HUDEP-2 (cell line): ENCODE measurements around the gene EBF3.

Experiments
- DNase-seq, 76 experiments: peaks; one replicate each; lab custom pipeline; 2025; ENCODE audit not compliant: unreplicated experiment in 76 of 76; lab: John Stamatoyannopoulos, UW

Gene EBF3

GRCh38 chr10:129877773-129878371 lies 86.2 kb downstream of the EBF3 start:
- DNase-seq, result peak in 37 of 76 experiments; percentile 2 to 56 (median 16)

- DNase-seq, result no peak
Observed at GRCh38 chr10:129876838-129877237, 87.2 kb downstream of the EBF3 start.

GRCh38 chr10:129875993-129876726 lies 87.9 kb downstream of the EBF3 start:
- no peak for DNase-seq

- DNase-seq, result no peak
Observed at GRCh38 chr10:129873351-129873750, 90.7 kb downstream of the EBF3 start.

- no peak for DNase-seq
Observed at GRCh38 chr10:129871966-129872365, 92.1 kb downstream of the EBF3 start.

- DNase-seq, result no peak
Observed at GRCh38 chr10:129870961-129871621, 93.0 kb downstream of the EBF3 start.

GRCh38 chr10:129870474-129870757 lies 93.7 kb downstream of the EBF3 start:
- no peak for DNase-seq

GRCh38 chr10:129869596-129870473 lies 94.2 kb downstream of the EBF3 start:
- DNase-seq, result no peak

- DNase-seq, result no peak
Observed at GRCh38 chr10:129868449-129869035, 95.5 kb downstream of the EBF3 start.

GRCh38 chr10:129867631-129868179 lies 96.4 kb downstream of the EBF3 start:
- DNase-seq, result no peak

- no peak for DNase-seq
Observed at GRCh38 chr10:129866894-129867293, 97.2 kb downstream of the EBF3 start.

GRCh38 chr10:129865960-129866359 lies 98.1 kb downstream of the EBF3 start:
- no peak for DNase-seq

- no peak for DNase-seq
Observed at GRCh38 chr10:129865413-129865812, 98.7 kb downstream of the EBF3 start.

GRCh38 chr10:129864601-129865126 lies 99.4 kb downstream of the EBF3 start:
- DNase-seq, result no peak

- DNase-seq, result no peak
Observed at GRCh38 chr10:129864082-129864481, 100.0 kb downstream of the EBF3 start.

GRCh38 chr10:129863201-129863663 lies 100.8 kb downstream of the EBF3 start:
- no peak for DNase-seq

- DNase-seq, result no peak
Observed at GRCh38 chr10:129861776-129862531, 102.1 kb downstream of the EBF3 start.

- no peak for DNase-seq
Observed at GRCh38 chr10:129860396-129860795, 103.7 kb downstream of the EBF3 start.

GRCh38 chr10:129859536-129859935 lies 104.5 kb downstream of the EBF3 start:
- DNase-seq, result no peak
